Cardiac muscle cell (in vitro differentiated cells and primary cell): ENCODE results near the gene OVCH1. TPM values are rescaled to one million over a fixed set of nuclear protein-coding genes. Genes with fewer than 3 reads are reported as not detected.

Experiments used
- DNase-seq, 2 donors: peaks; one replicate each; pipeline versions ENCODE4 v3.0.0 to v3.0.0-alpha.2; 2010 to 2017; ENCODE audit warnings: low read depth in 1 of 2, low spot score in 1 of 2
- H3K27ac ChIP-seq: fragments of 200-600 bp; sonication (generic); 2 replicates; pipeline ENCODE4 v1.5.1; 2016
- H3K27me3 ChIP-seq: fragments of 200-600 bp; sonication (generic); 2 replicates; pipeline ENCODE4 v1.6.0; 2016; ENCODE audit warnings: control low read depth
- H3K36me3 ChIP-seq: fragments of 200-600 bp; sonication (generic); 2 replicates; pipeline ENCODE4 v1.5.1; 2016; ENCODE audit warnings: control low read depth
- H3K4me1 ChIP-seq: fragments of 200-600 bp; sonication (generic); 2 replicates; pipeline ENCODE4 v1.8.1; 2017; ENCODE audit warnings: low read depth, mild to moderate bottlenecking, mixed run types
- H3K4me3 ChIP-seq: fragments of 200-600 bp; sonication (generic); 2 replicates; pipeline ENCODE4 v1.5.1; 2016; ENCODE audit warnings: mild to moderate bottlenecking
- H3K9me3 ChIP-seq: fragments of 200-600 bp; sonication (generic); 2 replicates; pipeline ENCODE4 v1.5.1; 2017; ENCODE audit warnings: low read depth, mild to moderate bottlenecking, control low read depth
- CTCF ChIP-seq: IDR thresholded peaks from 2 replicates; pipeline ENCODE4 v1.5.1; 2012; ENCODE audit warnings: low read depth, mild to moderate bottlenecking, low read length
- polyA plus RNA-seq: library from polyadenylated mRNA; unstranded; fragments of >200 nt; fragmentation: Nextera tagmentation; extraction: Ambion mirVana; gene quantifications from 2 replicates; pipeline ENCODE4 v1.2.1, GENCODE V29; 2016
- total RNA-seq: library from RNA; depleted of rRNA; stranded (reverse); fragments of >200 nt; gene quantifications from 2 replicates; pipeline ENCODE4 v1.2.3, GENCODE V29; 2016

OVCH1 gene
- total and polyA plus RNA-seq, 2 experiments from 2014 or later, result not detected

DNA sequence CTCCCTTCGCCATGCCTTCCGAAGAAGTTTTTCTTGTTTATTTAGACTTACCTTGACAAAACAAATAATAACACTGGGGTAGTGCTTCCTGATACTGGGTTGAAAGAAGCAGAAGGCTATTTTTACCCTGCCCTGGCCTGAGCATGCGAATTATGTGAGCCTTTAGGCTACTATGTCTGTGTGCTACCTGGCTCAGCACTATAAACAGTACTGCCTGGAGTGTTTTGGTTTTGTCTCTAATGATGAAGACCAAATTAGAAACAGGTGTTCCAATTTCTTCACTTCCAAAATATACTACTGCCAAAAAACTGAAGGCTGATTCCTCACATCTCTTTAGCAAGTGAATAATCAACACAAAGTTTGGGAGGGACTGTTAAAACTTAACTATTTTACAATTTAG is 7.6 kb upstream of the OVCH1 start:
- Histone ChIP-seq H3K36me3 (no peaks in the 10 kb centered on the region), H3K9me3 (no peaks in the 10 kb centered on the region), H3K4me1 (no peaks in the 10 kb centered on the region), H3K27ac (no peak overlapping the region), H3K27me3 (no peaks in the 10 kb centered on the region), H3K4me3 (no peak overlapping the region)
- TF ChIP-seq CTCF, result no peak
- DNase-seq, result peak in 1 of 2 donors; percentile 10

GRCh38 chr12:29503283-29503682 is 5.8 kb upstream of the OVCH1 start:
- Histone ChIP-seq H3K4me1 (no peaks in the 10 kb centered on the region), H3K27me3 (no peaks in the 10 kb centered on the region), H3K9me3 (no peaks in the 10 kb centered on the region), H3K36me3 (no peaks in the 10 kb centered on the region), H3K4me3 (no peak overlapping the region), H3K27ac (no peak overlapping the region)
- no peak for TF ChIP-seq CTCF
- no peak for DNase-seq

DNA sequence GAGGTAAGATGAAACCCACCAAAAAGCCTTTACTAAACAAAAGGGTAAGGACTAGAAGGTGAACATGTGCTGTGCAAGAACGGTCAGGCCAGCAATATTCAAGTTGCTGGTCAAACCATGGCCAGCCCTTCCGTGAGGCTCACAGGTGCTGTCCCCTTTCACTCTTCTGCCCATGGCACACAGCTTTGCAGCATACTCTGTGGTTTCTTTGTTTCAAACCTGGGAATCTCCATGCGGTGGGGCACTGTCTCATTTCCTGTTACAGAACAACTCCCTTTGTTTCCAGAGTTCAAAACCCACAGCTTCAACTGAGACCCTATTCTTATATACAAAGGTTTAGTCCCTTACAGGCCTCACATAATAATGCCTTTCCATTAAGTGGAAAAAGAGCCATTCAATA is 1.7 kb upstream of the OVCH1 start:
- no peak for TF ChIP-seq CTCF
- H3K27ac ChIP-seq, result no peak overlapping the region

DNA sequence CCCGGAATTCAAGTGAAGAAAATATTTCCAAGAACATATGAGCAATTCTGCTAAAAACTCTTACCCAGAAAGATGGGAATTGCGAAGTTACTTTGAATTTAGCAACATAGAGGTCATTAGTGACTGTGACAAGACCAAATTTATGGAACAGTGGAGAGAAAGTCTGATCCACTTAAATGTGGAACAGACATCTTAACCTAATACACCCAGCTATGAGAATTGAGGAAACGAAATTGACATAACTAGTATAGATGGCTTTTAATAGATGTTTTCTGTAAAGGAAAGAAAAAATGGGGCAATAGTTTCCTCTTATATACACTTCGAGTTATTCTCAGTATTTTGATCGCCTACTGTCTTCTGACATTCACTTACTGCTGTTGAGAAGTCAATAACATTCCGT is 4.6 kb downstream of the OVCH1 start:
- no peak for TF ChIP-seq CTCF

More for the DNA sequence above, 1.7 kb upstream of the OVCH1 start:
- no peaks in the 10 kb centered on the region for H3K9me3 ChIP-seq
- DNase-seq, result no peak
- no peaks in the 10 kb centered on the region for H3K27me3 ChIP-seq
- no peak overlapping the region for H3K4me3 ChIP-seq
- H3K4me1 ChIP-seq, result no peaks in the 10 kb centered on the region
- H3K36me3 ChIP-seq, result no peaks in the 10 kb centered on the region

GRCh38 chr12:29486972-29487371 is 10.5 kb downstream of the OVCH1 start:
- Histone ChIP-seq H3K4me3 (no peak overlapping the region), H3K27ac (no peak overlapping the region), H3K4me1 (no peaks in the 10 kb centered on the region), H3K9me3 (no peaks in the 10 kb centered on the region), H3K27me3 (no peaks in the 10 kb centered on the region), H3K36me3 (no peaks in the 10 kb centered on the region)
- DNase-seq, result no peak
- no peak for TF ChIP-seq CTCF

More for the DNA sequence above, 4.6 kb downstream of the OVCH1 start:
- no peaks in the 10 kb centered on the region for H3K9me3 ChIP-seq
- DNase-seq, result no peak
- no peak overlapping the region for H3K27ac ChIP-seq
- no peaks in the 10 kb centered on the region for H3K36me3 ChIP-seq
- no peak overlapping the region for H3K4me3 ChIP-seq
- H3K4me1 ChIP-seq, result no peaks in the 10 kb centered on the region
- H3K27me3 ChIP-seq, result no peaks in the 10 kb centered on the region

- H3K4me3 ChIP-seq, result no peak overlapping the region
- no peak overlapping the region for H3K27ac ChIP-seq
- H3K9me3 ChIP-seq, result no peaks in the 10 kb centered on the region
- H3K36me3 ChIP-seq, result no peaks in the 10 kb centered on the region
- H3K4me1 ChIP-seq, result no peaks in the 10 kb centered on the region
- TF ChIP-seq CTCF, result no peak
- DNase-seq, result no peak
- H3K27me3 ChIP-seq, result no peaks in the 10 kb centered on the region
Measured at GRCh38 chr12:29463198-29463597, 34.3 kb downstream of the OVCH1 start.
